ENCODE data around the gene FIBCD1.

FIBCD1 gene

DNA sequence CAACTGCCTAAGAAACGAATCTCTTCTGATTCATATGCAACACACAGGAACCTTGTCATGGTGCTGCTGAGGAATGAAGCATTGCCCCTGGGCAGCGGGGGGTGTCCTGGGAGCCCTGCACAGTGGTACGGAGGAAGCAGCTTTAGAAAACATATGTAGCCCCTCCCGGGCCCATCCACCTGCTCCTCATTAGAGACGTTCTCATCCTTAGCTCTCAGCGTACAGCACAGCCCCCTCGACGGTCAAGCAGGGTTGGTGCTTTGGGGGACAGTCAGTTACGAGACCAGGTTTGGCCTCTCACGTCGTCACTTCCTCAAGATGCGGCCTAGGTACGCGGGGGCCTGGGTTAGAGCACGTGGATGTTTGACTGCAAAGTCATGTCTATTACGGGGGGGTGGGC lies 41.5 kb upstream of the FIBCD1 start:
- DNase-seq (ENCODE audit: low spot score in 2 of 2), result no peak
- Histone ChIP-seq H3K36me3 (replicated peaks) (no peaks in the 10 kb centered on the region), H3K4me3 (no peak overlapping the region), H3K9me3 (no peaks in the 10 kb centered on the region), H3K4me1 (no peaks in the 10 kb centered on the region), H3K27me3 (ENCODE audit: low read depth) (no peaks in the 10 kb centered on the region)
- in situ Hi-C loops (cut with MboI; ENCODE audit: low sequenced_read_pairs), result no loop called here

DNA sequence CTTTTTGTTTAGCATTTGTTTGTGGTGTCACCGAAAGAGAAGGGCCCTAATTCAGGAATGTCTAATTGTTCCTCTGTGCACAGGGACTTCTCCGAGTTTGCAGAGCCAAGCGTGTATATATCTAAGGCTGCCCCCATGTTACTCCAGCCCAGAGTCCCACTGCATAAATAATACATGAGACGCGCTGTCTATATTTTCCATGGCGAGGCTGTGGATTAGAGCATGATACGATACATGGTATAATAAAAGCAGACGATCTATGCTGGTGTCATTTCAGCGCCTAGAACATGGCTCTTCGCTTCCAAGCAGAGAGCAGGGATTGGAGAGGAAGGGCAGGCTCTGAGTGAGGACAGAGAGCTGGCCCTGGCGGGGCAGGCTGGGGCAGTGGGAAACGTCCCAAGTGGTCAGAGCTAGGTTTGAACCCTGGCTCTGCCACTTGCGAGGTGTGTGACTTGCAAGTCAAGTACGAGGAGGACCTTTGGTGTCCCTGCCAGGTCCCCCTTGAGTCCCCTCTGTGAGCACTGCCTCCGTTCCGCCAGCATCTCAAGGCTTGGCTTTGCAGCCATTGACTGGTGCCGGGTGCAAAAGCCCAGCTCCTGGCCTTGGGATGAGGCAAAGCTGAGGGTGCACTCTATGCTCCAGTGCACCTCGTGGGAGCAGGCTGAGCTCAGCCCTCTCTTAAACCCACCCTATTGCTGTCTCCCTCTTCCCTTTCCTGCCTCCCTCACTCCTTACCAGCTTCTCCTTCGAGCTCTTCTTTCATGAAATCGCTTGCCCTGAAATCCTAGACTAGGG lies 40.7 kb upstream of the FIBCD1 start:
- Histone ChIP-seq H3K9me3 (no peaks in the 10 kb centered on the region), H3K4me3 (no peak overlapping the region), H3K27me3 (ENCODE audit: low read depth) (no peaks in the 10 kb centered on the region), H3K36me3 (replicated peaks) (no peaks in the 10 kb centered on the region), H3K4me1 (no peaks in the 10 kb centered on the region)
- no peak for DNase-seq (ENCODE audit: low spot score in 2 of 2)
- in situ Hi-C loops (cut with MboI; ENCODE audit: low sequenced_read_pairs), result no loop called here

DNA sequence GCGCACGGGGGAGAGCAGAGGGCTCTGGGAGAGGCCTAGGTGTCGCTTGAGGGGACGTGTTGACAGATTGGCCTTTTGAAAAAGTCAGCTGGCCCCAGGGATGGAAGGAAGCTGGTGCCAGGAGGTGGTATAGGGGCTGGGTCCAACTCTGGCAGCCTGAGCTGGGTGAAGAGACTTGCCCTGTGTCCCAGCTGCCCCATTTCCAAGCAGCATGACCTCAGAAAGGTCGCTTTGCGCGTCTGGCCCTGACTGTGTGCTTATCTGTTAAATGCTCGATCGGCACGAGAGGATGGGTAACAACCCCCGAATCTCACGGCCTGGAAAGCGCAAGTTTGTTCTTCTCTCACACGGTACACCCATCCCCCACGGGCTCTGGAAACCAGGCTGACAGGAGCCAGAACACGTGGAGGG lies 38.8 kb upstream of the FIBCD1 start:
- DNase-seq (ENCODE audit: low spot score in 2 of 2), result no peak
- Histone ChIP-seq H3K4me1 (no peaks in the 10 kb centered on the region), H3K9me3 (no peaks in the 10 kb centered on the region), H3K36me3 (replicated peaks) (no peaks in the 10 kb centered on the region), H3K4me3 (no peak overlapping the region), H3K27me3 (ENCODE audit: low read depth) (no peaks in the 10 kb centered on the region)
- in situ Hi-C loops (cut with MboI; ENCODE audit: low sequenced_read_pairs), result no loop called here

DNA sequence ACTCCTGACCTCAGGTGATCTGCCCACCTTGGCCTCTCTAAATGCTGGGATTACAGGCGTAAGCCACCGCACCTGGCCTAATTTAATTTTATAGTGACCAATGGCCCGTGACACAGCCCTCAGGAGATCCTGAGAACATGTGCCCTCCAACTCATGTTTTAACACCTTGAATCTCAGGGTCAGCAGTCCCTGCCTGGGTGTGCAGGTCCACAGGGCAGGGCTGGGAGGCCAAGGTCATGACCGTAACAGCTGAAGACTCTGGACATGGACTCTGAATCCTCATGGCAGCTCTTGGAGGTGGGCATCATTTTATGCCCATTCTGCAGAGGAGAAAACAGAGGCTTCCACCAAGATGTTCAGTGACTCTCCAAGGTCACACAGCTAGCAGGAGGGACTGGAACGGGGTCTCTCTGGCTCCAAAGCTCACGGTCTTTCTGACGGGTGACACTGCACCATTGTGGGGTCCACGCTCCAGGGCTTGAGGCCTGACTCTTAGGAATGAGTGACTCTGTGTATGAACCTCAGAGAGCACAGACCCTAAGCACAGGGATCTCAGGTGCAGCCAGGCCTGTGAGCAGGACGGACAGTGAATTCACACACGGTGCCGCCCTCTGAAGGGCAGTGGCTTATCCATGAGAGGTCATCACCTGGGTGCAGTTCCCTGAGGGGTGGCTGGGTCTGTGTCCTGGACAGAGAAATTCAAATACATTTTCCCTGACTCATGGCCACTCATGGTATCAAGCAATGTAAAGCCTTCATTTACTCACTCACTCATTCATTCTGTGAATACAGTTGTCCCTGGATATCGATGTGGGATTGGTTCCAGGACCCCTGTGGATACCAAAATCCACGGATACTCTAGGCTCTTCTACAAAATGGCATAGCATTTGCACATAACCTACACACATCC lies 37.1 kb upstream of the FIBCD1 start:
- H3K27me3 ChIP-seq (ENCODE audit: low read depth), result no peaks in the 10 kb centered on the region
- no peaks in the 10 kb centered on the region for H3K36me3 ChIP-seq (replicated peaks)
- no peaks in the 10 kb centered on the region for H3K9me3 ChIP-seq
- no peak overlapping the region for H3K4me3 ChIP-seq
- no peaks in the 10 kb centered on the region for H3K4me1 ChIP-seq
- in situ Hi-C loops (cut with MboI; ENCODE audit: low sequenced_read_pairs), result no loop called here
- DNase-seq (ENCODE audit: low spot score in 2 of 2), result no peak

DNA sequence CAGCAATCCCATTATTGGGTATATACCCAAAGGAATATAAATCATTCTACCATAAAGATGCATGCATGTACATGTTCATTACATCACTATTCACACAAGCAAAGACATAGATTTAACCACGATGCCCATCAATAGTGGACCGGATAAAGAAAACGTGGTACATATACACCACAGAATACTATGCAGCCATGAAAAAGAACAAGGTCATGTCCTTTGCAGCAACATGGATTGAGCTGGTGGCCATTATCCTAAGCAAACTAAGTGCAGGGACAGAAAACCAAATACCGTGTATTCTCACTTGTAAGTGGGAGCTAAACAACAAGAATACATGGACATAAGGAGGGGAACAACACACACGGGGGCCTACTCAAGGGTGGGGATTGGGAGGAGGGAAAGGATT lies 36.1 kb upstream of the FIBCD1 start:
- DNase-seq (ENCODE audit: low spot score in 2 of 2), result no peak
- H3K4me3 ChIP-seq, result no peak overlapping the region
- H3K4me1 ChIP-seq, result no peaks in the 10 kb centered on the region
- no peaks in the 10 kb centered on the region for H3K27me3 ChIP-seq (ENCODE audit: low read depth)
- H3K36me3 ChIP-seq (replicated peaks), result no peaks in the 10 kb centered on the region
- in situ Hi-C loops (cut with MboI; ENCODE audit: low sequenced_read_pairs), result no loop called here
- H3K9me3 ChIP-seq, result no peaks in the 10 kb centered on the region

DNA sequence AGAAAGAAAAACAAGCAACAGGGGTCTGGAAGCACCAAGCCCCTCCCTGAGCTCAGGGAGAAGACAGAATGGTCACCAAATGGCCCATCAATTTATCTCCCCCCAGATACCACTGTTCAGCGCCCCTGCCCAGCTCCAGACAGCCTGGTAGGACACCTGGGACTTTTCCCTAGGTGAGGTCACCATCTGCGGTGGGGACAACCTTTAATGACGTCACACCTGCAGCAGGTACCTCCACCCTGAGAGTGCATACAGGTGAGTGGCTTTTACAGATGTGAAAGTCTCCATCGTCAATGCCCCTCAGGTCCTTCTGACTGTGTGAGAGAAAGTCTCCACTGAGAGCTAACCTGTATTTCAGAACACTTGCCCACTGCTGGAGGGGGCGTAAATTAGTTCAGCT lies 35.6 kb upstream of the FIBCD1 start:
- Histone ChIP-seq H3K4me3 (no peak overlapping the region), H3K27me3 (ENCODE audit: low read depth) (no peaks in the 10 kb centered on the region), H3K4me1 (no peaks in the 10 kb centered on the region), H3K36me3 (replicated peaks) (no peaks in the 10 kb centered on the region), H3K9me3 (no peaks in the 10 kb centered on the region)
- DNase-seq (ENCODE audit: low spot score in 2 of 2), result no peak
- in situ Hi-C loops (cut with MboI; ENCODE audit: low sequenced_read_pairs), result no loop called here

DNA sequence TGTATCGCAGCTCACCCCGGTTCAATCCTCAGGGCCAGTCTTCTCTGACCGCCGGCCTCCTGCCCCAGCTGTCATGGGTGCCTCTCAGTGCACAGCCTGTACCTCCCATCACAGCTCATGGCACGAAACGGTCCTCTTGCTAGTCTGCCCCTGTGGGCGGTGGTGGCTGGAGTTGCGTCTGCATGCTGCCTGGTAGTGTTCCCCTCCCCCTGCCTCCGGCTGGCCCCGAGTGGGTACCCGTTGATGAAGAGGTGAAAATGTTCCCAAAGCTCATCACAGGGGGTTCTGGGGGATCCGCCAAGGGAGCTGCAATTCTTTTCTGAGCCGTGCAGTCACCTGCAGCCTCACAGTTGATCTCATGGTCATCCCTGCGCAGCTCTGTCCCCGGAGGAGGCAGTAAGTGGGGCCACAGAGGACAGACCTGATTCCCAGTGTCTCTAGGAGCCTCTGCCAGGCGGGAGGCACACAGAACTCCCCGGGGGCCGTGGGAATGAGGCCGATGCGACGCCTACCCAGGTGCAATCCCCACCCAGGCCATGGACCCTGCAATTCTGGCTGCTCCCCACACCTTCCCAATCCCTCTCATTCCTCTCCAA lies 34.7 kb upstream of the FIBCD1 start:
- no peaks in the 10 kb centered on the region for H3K4me1 ChIP-seq
- no peaks in the 10 kb centered on the region for H3K27me3 ChIP-seq (ENCODE audit: low read depth)
- H3K9me3 ChIP-seq, result no peaks in the 10 kb centered on the region
- no peak overlapping the region for H3K4me3 ChIP-seq
- H3K36me3 ChIP-seq (replicated peaks), result no peaks in the 10 kb centered on the region
- in situ Hi-C loops (cut with MboI; ENCODE audit: low sequenced_read_pairs), result no loop called here
- no peak for DNase-seq (ENCODE audit: low spot score in 2 of 2)

DNA sequence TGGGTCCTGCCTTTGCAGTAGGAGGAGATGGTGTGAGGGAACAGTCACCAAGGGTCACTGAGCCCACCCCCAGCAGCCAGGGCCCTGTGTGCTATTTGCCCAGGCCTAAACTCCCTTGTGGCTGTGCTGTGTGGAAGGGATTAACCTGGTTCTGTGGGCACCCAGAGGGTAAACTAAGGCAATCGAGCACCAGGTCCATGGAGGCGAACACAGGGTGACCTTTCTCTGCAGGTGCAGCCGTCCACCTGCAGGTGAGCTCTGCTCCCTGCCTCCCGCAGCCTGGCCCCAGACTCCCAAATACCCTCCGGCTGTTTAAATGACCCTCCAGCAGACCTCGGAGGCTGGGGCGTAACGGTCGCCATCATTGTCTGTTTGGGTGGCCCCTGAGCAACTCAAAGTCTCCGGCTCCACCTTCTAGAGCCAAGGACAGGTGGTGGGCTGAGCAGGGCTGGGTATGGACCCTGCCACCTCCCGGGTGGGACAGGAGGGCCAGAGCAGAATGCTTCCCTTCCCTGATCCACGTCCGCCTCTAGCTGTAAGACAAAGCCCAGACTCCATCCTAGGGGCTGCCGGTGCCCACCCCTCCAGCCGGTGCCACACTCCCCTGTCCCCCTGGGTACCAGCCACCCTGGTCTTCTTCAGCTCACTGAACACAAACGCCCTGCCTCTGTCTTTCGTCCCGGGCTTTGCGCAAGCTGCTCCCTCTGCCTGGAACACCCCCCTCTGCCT lies 34.1 kb upstream of the FIBCD1 start:
- no peaks in the 10 kb centered on the region for H3K9me3 ChIP-seq
- no peaks in the 10 kb centered on the region for H3K4me1 ChIP-seq
- H3K27me3 ChIP-seq (ENCODE audit: low read depth), result no peaks in the 10 kb centered on the region
- H3K36me3 ChIP-seq (replicated peaks), result no peaks in the 10 kb centered on the region
- H3K4me3 ChIP-seq, result no peak overlapping the region
- DNase-seq (ENCODE audit: low spot score in 2 of 2), result no peak
- in situ Hi-C loops (cut with MboI; ENCODE audit: low sequenced_read_pairs), result no loop called here

DNA sequence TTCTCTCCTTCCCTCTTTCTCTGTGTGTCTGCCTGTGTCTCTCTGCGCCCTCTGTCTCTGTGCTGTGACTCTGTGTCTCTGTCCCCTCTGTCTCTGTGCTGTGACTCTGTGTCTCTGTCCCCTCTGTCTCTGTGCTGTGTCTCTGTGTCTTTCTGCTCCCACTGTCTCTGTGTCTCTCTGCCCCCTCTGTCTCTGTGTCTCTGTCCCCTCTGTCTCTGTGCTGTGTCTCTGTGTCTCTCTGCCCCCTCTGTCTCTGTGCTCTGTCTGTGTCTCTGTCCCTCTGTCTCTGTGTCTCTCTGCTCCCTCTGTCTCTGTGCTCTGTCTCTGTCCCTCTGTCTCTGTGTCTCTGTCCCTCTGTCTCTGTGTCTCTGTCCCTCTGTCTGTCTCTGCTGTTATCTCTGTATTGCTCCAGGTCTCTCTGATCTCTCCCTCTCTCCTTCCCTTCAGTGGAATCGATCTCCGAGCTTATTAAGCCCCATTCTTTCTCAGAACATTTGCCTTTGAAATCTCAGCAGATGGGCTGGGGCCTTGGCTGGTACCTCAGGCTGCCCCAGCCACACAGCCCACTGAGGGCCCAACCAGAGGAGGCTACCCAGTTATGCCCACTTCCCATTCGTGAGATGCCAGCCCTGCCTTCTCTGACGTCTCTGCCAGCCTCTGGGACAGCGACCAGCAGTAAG lies 33.4 kb upstream of the FIBCD1 start:
- Histone ChIP-seq H3K4me1 (no peaks in the 10 kb centered on the region), H3K36me3 (replicated peaks) (no peaks in the 10 kb centered on the region), H3K9me3 (no peaks in the 10 kb centered on the region), H3K27me3 (ENCODE audit: low read depth) (no peaks in the 10 kb centered on the region), H3K4me3 (no peak overlapping the region)
- no peak for DNase-seq (ENCODE audit: low spot score in 2 of 2)
- in situ Hi-C loops (cut with MboI; ENCODE audit: low sequenced_read_pairs), result no loop called here

DNA sequence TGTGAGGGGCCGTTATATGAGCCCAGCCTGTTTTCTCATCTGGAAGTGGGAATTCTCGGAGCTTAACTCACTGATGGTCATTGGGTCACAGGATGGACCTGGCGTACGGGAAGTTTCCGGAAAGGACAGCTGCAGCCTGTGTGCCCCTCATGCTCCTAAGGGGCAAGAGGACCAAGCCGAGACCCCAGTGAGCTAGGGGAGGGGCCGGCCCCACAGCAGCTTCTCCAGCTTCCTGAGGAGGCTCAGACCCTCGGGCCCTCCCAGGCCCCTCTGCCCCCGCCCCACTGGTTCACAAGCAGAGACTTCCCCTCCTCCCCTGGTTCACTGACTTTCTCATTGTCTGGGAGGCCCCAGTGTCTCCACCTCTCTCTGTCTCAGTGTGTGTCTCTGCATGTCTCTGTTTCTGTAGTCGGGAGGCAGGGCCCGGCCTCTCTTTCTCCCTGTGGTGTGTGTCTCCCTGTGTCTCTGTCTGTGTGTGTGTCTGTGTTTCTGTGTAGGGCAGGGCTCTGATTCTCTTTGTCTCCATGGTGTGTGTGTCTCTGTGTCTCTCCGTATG lies 32.3 kb upstream of the FIBCD1 start:
- H3K27me3 ChIP-seq (ENCODE audit: low read depth), result no peaks in the 10 kb centered on the region
- no peaks in the 10 kb centered on the region for H3K4me1 ChIP-seq
- H3K4me3 ChIP-seq, result no peak overlapping the region
- H3K9me3 ChIP-seq, result no peaks in the 10 kb centered on the region
- no peaks in the 10 kb centered on the region for H3K36me3 ChIP-seq (replicated peaks)
- in situ Hi-C loops (cut with MboI; ENCODE audit: low sequenced_read_pairs), result no loop called here
- DNase-seq (ENCODE audit: low spot score in 2 of 2), result no peak

DNA sequence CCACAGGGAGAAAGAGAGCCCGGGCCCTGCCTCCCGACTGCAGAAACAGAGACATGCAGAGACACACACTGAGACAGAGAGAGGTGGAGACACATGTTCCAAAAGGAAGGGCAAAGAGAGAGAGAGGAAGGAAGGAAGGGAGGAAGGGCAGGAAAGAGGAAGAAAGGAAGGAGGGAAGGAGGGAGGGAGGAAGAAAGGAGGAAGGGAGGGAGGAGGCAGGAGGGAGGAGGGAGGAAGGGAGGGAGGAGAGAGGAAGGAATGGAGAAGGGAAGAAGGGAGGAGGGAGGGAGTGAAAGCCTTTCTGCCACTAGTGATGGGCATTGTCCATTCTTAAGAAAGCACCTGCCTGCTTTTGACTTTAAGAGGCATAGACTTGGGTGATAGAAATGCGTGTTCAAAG lies 31.8 kb upstream of the FIBCD1 start:
- Histone ChIP-seq H3K36me3 (replicated peaks) (no peaks in the 10 kb centered on the region), H3K27me3 (ENCODE audit: low read depth) (no peaks in the 10 kb centered on the region), H3K9me3 (no peaks in the 10 kb centered on the region), H3K4me1 (no peaks in the 10 kb centered on the region), H3K4me3 (no peak overlapping the region)
- DNase-seq (ENCODE audit: low spot score in 2 of 2), result no peak
- in situ Hi-C loops (cut with MboI; ENCODE audit: low sequenced_read_pairs), result no loop called here

DNA sequence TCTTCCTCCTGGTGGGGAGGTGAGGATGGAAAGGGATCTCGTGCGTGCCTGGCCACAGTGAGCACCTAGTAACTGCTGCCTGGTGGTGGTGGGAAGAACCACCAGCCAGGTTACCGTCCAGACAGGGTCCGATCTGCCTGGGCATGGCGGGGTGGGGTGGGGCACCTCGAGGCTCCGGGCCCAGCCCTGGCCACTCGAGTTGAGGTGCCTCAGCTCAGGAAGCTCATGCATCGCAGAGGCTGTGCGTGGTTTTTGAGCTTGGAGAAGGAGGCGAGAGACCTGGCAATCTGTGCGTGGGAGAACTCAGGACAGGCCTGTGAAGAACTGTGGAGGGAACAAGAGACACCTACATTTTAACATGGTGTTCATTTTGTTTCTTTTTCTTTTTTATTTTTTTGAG lies 31.0 kb upstream of the FIBCD1 start:
- no peak for DNase-seq (ENCODE audit: low spot score in 2 of 2)
- Histone ChIP-seq H3K4me1 (no peaks in the 10 kb centered on the region), H3K9me3 (no peaks in the 10 kb centered on the region), H3K36me3 (replicated peaks) (no peaks in the 10 kb centered on the region), H3K4me3 (no peak overlapping the region), H3K27me3 (ENCODE audit: low read depth) (no peaks in the 10 kb centered on the region)
- in situ Hi-C loops (cut with MboI; ENCODE audit: low sequenced_read_pairs), result no loop called here

DNA sequence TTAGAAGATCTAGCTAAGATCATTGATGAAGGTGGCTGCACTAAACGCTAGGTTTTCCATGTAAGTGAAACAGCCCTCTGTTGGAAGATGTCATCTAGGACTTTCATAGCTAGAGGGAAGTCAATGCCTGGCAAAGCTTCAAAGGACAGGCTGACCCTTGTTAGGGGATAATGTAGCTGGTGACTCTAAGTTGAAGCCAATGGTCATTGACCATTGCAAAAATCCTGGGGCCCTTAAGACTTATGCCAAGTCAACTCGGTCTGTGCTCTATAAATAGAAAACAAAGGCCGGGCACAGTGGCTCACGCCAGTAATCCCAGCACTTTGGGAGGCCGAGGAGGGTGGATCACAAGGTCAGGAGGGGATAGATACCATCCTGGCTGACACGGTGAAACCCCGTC lies 26.6 kb upstream of the FIBCD1 start:
- in situ Hi-C loops (cut with MboI; ENCODE audit: low sequenced_read_pairs), result no loop called here
- H3K4me1 ChIP-seq, result no peaks in the 10 kb centered on the region
- H3K4me3 ChIP-seq, result no peak overlapping the region
- DNase-seq (ENCODE audit: low spot score in 2 of 2), result no peak
- no peaks in the 10 kb centered on the region for H3K27me3 ChIP-seq (ENCODE audit: low read depth)
- H3K36me3 ChIP-seq (replicated peaks), result no peaks in the 10 kb centered on the region
- H3K9me3 ChIP-seq, result no peaks in the 10 kb centered on the region
